Gastrocnemius medialis (tissue), 4 donors: Measurements from ENCODE around the gene B3GNT3.

Source experiments
- CTCF ChIP-seq, 5 experiments: fragments of 450-650 bp in 3 of 5; fragments of 200-600 bp in 2 of 5; sonication (generic) in 2 of 5; IDR thresholded peaks in 4 of 5; conservative IDR thresholded peaks in 1 of 5; 1 replicate in 4 of 5; 2 replicates in 1 of 5; pipeline ENCODE4 v1.5.1; 2016 to 2019; ENCODE audit warnings: antibody characterized with exemption in 5 of 5, mild to moderate bottlenecking in 3 of 5, moderate library complexity in 3 of 5
- POLR2A ChIP-seq, 2 donors: fragments of 450-650 bp; IDR thresholded peaks; one replicate each; pipeline ENCODE4 v1.6.1; 2017; ENCODE audit warnings: antibody characterized with exemption in 2 of 2, mild to moderate bottlenecking in 2 of 2, moderate library complexity in 2 of 2

- TF ChIP-seq CTCF (IDR thresholded peaks at IDR 0.05 in 4 of 5, conservative IDR thresholded peaks at IDR 0.05 in 1 of 5) (no peak), POLR2A (IDR thresholded peaks at IDR 0.05) (no peak)
Observed at GRCh38 chr19:17796838-17797423, 2.0 kb downstream of the B3GNT3 start.
